Measurements from ENCODE around the gene TMSB10.

The TMSB10 gene

DNA sequence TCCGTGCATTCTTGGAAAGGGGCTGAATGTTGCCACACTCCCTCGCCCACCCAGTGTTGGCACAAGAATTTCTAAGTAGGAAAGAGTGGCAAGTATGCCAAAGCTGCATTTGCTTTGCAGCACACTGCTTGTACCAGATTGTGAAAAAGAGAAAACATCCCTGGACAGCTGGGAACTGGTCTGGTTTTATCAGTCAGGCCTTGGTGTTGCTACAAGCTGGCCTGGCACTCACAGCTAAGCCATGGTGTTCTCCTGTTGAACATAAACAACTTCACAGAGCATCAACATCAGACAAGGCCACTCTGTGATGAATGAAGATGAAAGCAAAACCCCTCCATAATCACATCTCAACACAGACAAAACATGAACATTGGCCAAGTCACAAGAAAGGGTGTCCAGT, 20.3 kb upstream of the TMSB10 start:
- no peak overlapping the region for H3K4me3 ChIP-seq (replicated peaks; ENCODE audit: low read depth, low read length)
- DNase-seq (ENCODE audit: low read depth): no peak
- TF ChIP-seq CTCF (IDR thresholded peaks at IDR 0.05; ENCODE audit: low read length, missing control alignments): no peak

GRCh38 chr2:84886791-84887190, 18.7 kb upstream of the TMSB10 start:
- DNase-seq (ENCODE audit: low read depth): no peak
- no peak overlapping the region for H3K4me3 ChIP-seq (replicated peaks; ENCODE audit: low read depth, low read length)
- no peak for TF ChIP-seq CTCF (IDR thresholded peaks at IDR 0.05; ENCODE audit: low read length, missing control alignments)

DNA sequence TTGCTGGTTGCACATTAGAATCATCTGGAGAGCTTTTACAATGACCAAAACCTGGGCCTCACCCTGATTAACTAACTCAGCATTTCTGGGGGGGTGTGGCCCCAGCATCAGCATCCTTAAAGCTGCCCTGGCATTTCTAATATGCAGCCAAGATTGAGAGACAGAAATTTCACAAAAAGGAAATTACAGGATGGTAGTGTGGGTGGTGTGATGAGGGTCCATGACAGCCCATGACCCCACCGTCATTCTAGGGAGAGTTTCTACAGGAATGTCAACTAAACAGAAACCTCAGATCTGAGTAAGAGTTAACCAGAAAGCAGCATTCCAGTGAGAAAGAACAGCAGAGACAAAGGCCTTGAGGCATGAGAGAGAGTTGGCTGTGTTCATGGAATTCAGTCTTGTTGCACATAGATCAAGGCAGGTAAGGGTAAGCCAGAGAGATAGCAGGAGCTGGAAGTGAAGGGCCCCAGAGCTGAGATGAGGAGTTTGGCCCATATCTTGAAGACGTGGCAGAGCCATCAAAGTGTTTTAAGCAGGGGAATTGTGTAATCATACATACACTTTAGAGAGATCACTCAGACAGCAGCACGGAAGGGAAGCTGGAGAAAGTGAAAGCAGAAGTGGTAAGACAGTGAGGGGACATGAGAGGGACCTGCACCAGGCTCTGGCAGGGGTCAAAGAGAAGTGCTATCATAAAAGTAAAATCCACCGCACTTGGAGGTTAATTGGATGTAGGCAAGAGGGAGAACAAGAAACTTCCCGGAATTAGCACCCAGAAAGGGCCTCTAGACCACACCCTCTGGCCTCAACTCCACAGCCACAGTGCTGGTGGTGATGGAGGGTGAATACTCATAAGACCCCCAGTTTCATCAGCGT, 16.8 kb upstream of the TMSB10 start:
- TF ChIP-seq CTCF (IDR thresholded peaks at IDR 0.05; ENCODE audit: low read length, missing control alignments): no peak
- peak; percentile 66 for DNase-seq (ENCODE audit: low read depth)
- peak overlapping the region; percentile 4 for H3K4me3 ChIP-seq (replicated peaks; ENCODE audit: low read depth, low read length)

DNA sequence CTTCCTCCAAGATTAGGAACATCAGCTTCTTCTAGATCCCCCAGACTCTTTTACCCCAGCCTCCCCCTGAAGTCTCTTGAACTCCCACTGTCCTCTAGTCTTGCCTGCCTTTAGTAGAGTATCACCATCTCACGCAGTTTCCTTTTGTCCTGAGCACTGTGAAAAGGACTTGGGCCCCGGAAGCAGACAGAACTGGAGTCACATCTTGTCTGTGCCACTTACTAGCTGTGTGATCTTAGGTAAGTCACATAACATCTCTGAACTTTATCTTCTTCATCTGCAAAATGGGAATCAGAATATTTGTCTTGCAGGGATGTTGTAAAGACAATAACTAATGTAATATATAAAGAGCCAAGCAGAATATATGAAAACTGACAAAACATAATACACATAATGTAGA, 16.1 kb upstream of the TMSB10 start:
- no peak for TF ChIP-seq CTCF (IDR thresholded peaks at IDR 0.05; ENCODE audit: low read length, missing control alignments)
- H3K4me3 ChIP-seq (replicated peaks; ENCODE audit: low read depth, low read length): no peak overlapping the region
- no peak for DNase-seq (ENCODE audit: low read depth)

- DNase-seq (ENCODE audit: low read depth): no peak
- H3K4me3 ChIP-seq (replicated peaks; ENCODE audit: low read depth, low read length): no peak overlapping the region
- no peak for TF ChIP-seq CTCF (IDR thresholded peaks at IDR 0.05; ENCODE audit: low read length, missing control alignments)
These were observed 14.0 kb upstream of the TMSB10 start for GRCh38 chr2:84891355-84892010.

DNA sequence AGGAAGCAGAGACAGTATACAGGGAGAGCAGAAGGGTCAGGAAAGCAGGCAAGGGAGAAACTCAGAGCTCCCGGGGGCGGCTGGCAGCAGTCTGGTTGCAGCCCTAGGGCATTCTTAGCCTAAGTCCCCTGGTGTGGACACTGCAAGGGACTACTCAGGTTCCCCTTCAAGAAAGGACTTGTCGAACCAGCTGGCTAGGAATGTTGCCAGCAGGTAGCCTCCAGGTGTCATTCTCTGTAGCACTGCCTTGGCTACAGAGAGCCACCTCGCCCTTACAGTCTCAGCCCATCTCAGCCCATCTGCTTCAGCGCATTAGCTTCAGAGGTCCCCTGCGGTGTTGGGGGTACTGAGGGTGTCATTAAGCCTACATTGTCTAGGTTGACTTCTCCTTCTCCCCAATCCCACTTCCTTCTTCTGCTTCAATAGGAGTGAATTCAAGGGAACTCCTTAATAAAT, 11.3 kb upstream of the TMSB10 start:
- H3K4me3 ChIP-seq (replicated peaks; ENCODE audit: low read depth, low read length): no peak overlapping the region
- no peak for DNase-seq (ENCODE audit: low read depth)

More for the DNA sequence above, 11.3 kb upstream of the TMSB10 start:
- no peak for TF ChIP-seq CTCF (IDR thresholded peaks at IDR 0.05; ENCODE audit: low read length, missing control alignments)
